Measurements from ENCODE around the gene COMT.

The COMT gene

DNA sequence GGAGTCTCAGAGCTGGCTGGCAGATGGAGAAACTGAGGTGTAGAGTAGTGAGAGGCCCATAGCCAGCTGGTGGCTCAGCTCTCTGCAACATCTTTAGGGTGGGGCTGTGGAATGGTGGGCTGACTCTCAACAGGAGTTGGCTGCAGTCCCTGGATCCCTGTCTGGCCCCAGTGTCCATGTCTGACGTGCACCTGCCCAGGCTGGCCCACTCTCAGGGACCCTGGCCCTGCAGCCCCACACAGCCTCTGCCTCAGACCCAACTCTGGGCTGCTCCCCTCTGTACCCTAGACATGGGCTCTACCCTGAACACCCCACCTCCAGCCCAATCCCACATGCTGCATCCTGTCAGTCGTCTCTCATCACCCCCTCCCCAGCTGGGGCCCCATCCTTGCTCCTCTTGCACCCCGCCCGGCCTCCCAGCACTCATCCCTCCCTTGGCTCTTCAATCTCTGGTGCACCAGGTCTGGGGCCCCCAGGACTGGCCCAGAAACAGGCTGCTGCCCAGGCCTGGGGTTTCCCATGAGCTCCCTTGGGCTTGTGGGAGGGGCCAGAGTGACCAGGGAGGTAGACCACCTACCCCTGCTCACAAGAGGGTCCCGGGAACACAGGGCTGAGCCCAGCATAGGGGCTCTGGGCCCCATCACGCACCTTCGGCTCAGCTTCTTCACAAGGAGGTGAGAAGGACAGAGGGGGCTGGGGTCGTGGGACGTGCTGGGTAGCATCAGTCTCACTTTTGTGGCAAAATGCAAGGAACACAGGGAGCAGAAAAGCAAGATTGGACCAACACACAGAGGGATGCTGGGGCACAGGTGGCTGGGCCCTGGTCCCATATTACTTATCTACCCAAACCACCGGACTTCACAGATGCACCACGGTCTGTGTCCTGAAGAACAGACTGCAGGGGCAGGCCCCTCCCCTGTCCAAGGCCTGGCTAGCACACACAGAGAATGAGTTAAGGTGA, 43.6 kb downstream of the COMT start:
- no peak for FAIRE-seq
- DNase-seq (ENCODE audit: insufficient read length): no peak
- TF ChIP-seq POLR2A (IDR thresholded peaks at IDR 0.05; ENCODE audit: low read depth, low read length) (no peak), TAF1 (IDR thresholded peaks at IDR 0.05; ENCODE audit: borderline replicate concordance, low read depth, low read length) (no peak), POLR2AphosphoS5 (IDR thresholded peaks at IDR 0.05; ENCODE audit: low read depth, low read length) (no peak)

DNA sequence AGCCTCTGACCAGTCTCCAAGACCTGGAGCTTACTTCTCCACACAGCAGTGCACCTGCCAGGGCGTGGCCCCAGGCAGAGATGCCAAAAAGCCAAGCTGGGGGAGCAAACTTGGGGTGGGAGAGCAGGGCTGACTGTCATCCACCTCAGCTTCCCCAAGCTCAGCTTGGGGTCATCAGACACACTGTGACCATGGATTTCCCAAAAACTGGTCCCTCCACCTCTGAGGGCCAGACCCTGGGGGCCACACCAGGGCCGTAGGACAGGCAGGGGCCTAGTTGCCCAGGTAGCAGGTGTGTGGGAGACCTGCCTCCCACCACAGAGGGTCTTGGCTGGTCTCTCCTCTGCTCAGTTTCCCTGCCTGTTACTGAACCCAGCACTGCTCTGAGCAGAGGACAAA, 44.4 kb downstream of the COMT start:
- DNase-seq (ENCODE audit: insufficient read length) (no peak), FAIRE-seq (no peak)
- TF ChIP-seq POLR2AphosphoS5 (IDR thresholded peaks at IDR 0.05; ENCODE audit: low read depth, low read length) (no peak), POLR2A (IDR thresholded peaks at IDR 0.05; ENCODE audit: low read depth, low read length) (no peak), TAF1 (IDR thresholded peaks at IDR 0.05; ENCODE audit: borderline replicate concordance, low read depth, low read length) (no peak)

DNA sequence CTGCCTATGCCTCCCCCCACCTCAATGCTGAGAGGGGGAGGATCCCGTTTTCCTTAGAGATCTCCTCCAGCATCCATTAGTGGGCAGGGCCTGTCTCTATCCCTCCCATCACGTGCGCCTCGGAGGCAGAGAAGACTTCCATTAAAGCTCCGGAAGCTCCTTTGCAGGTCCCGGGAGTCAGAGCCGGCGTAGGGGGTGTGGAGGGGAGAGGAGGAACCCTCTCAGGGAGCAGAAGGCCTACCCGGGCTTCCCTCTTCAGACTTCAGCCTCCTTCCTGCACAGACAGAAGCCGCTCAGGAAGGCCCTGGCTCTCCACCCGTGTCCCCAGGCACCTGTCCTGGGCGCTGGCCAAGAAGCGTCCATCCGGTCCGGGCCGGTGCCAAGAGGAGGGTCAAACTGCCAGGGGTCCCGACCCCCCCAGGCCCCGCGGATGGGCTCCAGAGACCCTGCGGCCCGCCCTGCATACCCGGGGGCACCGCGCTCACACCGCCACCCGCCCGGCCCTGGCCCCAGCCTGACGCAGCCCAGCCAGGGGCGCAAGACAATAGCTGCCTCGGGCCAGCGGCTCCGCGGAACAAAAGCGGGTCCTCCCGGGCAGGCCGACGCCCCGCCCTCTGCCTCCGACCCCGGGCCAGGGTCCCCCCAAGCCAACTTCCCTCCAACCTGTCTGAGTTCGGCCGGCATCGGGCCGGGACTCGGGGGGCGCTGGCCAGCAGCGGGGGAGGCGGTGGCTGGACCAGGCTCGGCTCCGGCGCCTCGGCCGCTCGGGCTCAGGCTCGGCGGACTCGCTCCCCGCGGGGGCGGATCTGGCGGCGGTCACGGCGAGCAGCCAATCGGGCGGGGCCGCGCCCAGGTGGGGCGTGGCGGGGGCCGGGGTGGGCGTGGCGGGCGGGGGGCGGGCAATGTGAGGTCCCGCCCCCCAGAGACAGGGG, 45.1 kb downstream of the COMT start:
- peak; percentile 99 for DNase-seq (ENCODE audit: insufficient read length)
- no peak for TF ChIP-seq TAF1 (IDR thresholded peaks at IDR 0.05; ENCODE audit: borderline replicate concordance, low read depth, low read length)
- TF ChIP-seq POLR2AphosphoS5 (IDR thresholded peaks at IDR 0.05; ENCODE audit: low read depth, low read length): no peak
- TF ChIP-seq POLR2A (IDR thresholded peaks at IDR 0.05; ENCODE audit: low read depth, low read length): no peak
- peak; percentile 78 for FAIRE-seq

DNA sequence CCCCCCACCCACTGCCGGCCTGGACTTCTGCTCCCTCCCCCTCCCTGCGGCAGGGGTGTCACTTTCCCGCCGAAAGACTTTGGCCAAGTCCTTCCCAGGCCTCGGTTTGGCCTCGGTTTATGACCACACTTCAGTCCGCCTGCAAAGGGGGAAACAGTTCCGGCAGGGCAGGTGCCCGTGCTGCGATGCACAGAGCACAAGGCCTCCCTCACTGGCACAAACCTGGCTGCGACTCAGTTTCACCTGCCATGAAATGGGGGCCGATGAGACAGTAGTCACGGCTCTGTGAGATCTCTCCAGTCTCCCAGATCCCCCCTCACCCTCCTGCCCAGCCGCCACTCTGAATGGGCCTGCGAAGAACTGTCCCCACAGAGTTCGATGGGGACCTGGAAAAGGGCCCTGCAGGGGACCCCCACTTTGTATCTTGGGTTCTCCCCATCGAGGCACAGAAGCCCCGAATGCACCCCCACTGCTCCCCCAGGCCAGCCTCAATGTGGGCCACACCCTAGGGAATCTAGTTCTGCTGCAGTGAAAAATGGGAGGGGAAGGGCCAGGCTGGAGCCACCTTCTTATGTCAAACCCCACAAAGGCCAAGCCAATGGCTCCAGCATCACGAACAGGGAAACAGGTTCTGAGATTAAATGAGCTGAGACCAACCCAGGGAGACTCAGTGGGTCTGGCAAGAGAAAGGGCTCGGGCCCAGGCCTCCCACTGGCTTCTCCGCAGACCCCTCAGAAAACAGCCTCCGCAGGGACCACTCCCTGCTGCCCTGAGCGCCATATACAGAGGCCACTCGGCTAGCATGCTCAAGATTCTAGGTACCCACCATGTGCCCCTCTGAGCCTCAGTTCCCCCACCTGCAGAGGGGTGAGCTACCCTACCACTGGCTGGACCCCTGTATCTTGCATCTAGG, 46.1 kb downstream of the COMT start:
- no peak for FAIRE-seq
- no peak for DNase-seq (ENCODE audit: insufficient read length)
- TF ChIP-seq TAF1 (IDR thresholded peaks at IDR 0.05; ENCODE audit: borderline replicate concordance, low read depth, low read length) (no peak), POLR2A (IDR thresholded peaks at IDR 0.05; ENCODE audit: low read depth, low read length) (no peak), POLR2AphosphoS5 (IDR thresholded peaks at IDR 0.05; ENCODE audit: low read depth, low read length) (no peak)

DNA sequence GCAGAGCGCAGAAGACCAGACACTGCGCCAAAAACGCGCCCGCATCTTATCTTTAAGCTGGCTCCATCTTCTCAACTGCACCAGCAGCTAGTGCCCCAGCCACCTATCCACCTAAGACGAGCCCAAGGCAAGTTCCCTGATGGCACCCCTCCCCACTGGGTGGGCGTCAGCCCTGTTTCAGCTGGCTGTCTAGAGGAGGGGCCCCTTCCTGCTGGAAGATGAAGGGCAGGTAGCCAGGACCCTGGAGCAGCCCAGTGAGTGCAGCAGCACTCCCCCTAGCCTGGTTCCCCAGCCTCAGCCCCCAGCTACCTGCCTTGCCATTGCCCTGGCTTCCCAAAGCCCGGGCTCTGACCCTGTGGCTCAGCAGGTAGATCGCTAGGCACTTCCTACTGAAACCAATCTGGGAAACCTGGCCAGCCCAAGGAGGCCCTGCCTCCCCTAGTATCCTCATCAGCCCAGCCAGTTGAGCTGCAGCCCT, 46.8 kb downstream of the COMT start:
- no peak for FAIRE-seq
- no peak for DNase-seq (ENCODE audit: insufficient read length)
- TF ChIP-seq POLR2A (IDR thresholded peaks at IDR 0.05; ENCODE audit: low read depth, low read length) (no peak), TAF1 (IDR thresholded peaks at IDR 0.05; ENCODE audit: borderline replicate concordance, low read depth, low read length) (no peak), POLR2AphosphoS5 (IDR thresholded peaks at IDR 0.05; ENCODE audit: low read depth, low read length) (no peak)

DNA sequence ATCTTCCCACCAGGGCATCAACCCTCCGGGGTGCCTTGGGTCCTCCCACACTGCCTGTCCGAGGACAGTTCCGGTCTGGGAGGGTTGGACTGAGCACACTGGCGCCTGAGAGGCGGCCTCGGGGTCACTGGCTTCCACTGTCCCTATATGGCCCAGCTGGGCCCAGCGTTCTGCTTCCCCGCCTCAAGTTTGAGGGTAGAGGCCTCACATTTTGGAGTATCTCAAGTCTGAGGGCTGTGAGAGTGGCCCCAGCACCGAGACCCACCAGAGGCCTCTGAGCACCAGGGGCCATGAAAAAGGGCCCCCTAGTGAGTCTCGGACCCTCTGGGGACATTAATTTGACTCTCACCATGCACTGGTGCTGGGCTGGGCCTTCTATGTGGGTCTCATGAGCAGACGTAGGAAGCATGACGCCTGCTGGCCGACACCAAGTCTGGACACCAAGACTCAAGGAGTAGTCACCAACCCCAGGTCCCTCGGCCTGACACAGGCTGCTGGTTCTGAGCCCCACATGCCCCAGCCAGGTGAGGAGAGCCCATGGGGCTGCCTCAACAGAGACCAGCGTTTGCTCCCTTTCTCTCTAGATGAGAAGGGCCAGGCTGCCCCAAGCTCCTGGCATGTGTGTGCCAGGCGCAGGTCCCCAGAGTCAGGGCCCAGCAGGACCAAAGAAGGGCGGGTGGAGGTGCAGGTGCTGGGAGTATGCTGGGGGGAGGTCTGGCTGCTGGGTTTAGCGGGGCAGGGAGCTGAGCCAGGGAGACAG, 47.6 kb downstream of the COMT start:
- TF ChIP-seq TAF1 (IDR thresholded peaks at IDR 0.05; ENCODE audit: borderline replicate concordance, low read depth, low read length): no peak
- no peak for TF ChIP-seq POLR2A (IDR thresholded peaks at IDR 0.05; ENCODE audit: low read depth, low read length)
- no peak for TF ChIP-seq POLR2AphosphoS5 (IDR thresholded peaks at IDR 0.05; ENCODE audit: low read depth, low read length)
- FAIRE-seq (no peak), DNase-seq (ENCODE audit: insufficient read length) (no peak)

DNA sequence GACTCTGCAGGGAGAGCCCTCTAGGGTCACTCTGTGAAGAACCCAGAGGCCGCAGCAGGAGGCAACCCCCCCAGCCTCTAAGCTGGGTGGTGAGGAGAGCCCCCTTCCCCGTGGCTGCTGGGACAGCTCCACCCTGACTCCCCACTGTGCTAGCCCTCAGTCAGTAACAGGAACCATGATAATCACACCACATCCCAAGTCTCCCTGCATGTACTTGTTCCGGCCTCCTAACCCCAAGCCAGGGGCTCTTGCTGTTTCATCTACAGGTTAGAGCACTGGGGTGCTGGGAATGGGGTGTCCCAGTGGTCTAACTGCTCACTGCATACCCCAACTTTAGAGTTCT, 48.1 kb downstream of the COMT start:
- FAIRE-seq (no peak), DNase-seq (ENCODE audit: insufficient read length) (no peak)
- TF ChIP-seq POLR2AphosphoS5 (IDR thresholded peaks at IDR 0.05; ENCODE audit: low read depth, low read length) (no peak), TAF1 (IDR thresholded peaks at IDR 0.05; ENCODE audit: borderline replicate concordance, low read depth, low read length) (no peak), POLR2A (IDR thresholded peaks at IDR 0.05; ENCODE audit: low read depth, low read length) (no peak)

DNA sequence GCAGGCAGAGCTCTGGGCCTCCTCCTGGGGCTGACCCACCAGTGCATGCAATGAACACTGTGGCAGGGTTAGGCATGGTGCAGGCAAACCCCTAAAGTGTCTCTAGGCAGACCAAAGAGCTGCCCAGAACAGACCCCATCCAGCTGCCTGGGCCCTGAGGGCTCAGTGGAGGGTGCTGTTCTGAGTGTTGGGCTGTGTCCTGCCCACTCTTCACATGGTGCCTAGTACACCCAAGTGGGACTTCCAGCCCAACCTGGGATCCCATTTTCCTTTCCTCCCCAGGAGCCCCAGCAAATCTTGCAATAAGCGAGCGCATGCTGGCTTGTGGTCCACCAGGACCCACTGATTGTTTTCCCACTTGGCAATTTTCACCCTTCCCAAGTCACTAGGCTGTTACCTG, 48.6 kb downstream of the COMT start:
- FAIRE-seq (no peak), DNase-seq (ENCODE audit: insufficient read length) (no peak)
- no peak for TF ChIP-seq POLR2A (IDR thresholded peaks at IDR 0.05; ENCODE audit: low read depth, low read length)
- TF ChIP-seq TAF1 (IDR thresholded peaks at IDR 0.05; ENCODE audit: borderline replicate concordance, low read depth, low read length): no peak
- TF ChIP-seq POLR2AphosphoS5 (IDR thresholded peaks at IDR 0.05; ENCODE audit: low read depth, low read length): no peak

DNA sequence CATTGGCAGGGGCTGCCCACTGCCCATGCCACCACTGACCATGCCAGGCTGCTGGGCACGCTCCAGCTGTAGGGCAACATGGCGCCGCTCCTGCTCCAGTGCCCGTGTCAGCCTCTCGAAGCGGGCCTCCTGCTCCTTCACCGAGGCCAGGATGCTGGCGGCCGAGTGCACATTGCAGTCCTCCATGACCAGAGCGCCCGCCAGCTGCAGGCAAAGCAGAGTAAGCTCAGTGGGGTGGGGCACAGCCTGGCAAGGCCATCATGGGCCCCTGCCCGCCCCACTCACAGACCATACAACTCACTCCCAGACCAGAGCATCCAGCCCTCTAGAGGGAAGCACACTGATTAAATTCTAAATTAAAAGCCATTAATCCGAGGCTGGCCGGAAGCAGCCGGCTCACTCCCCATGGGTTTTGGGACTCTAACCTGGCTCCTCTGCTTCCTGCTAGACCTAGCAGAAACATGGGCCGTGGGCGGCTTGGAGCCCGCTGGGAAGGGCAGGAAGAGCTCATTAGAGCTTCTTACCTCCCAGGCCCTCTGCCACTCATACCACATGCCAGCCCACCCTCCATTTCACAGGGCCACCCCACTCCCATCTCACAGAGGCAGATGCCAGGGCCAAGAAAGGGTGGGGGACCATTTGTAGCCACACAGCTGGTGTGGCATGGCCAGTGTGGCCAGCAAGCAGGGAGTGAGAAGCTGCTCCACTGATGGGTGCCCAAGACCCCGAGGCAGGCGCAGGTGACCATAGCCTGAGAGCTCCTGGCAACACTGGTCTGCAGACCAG, 49.2 kb downstream of the COMT start:
- TF ChIP-seq POLR2A (IDR thresholded peaks at IDR 0.05; ENCODE audit: low read depth, low read length) (no peak), POLR2AphosphoS5 (IDR thresholded peaks at IDR 0.05; ENCODE audit: low read depth, low read length) (no peak), TAF1 (IDR thresholded peaks at IDR 0.05; ENCODE audit: borderline replicate concordance, low read depth, low read length) (no peak)
- no peak for FAIRE-seq
- DNase-seq (ENCODE audit: insufficient read length): no peak

Data from GM12892 (cell line).